HG02642 (cell line): Measurements from ENCODE around the gene TRABD.

Source experiments
- ATAC-seq: cut with Tn5 transposase; IDR thresholded peaks from one replicate; pipeline ENCODE4 v1.9.1; 2021; ENCODE audit warnings: mild to moderate bottlenecking; ENCODE audit not compliant: unreplicated experiment, poor library complexity

TRABD gene

GRCh38 chr22:50173311-50173982, 12.3 kb upstream of the TRABD start:
- ATAC-seq = no peak

- ATAC-seq = no peak
Observed at GRCh38 chr22:50173983-50174355, 11.7 kb upstream of the TRABD start.

GRCh38 chr22:50174382-50175190, 11.1 kb upstream of the TRABD start:
- ATAC-seq = no peak

GRCh38 chr22:50175191-50175461, 10.6 kb upstream of the TRABD start:
- ATAC-seq = no peak

- no peak for ATAC-seq
Observed at GRCh38 chr22:50175921-50176849, 9.5 kb upstream of the TRABD start.

GRCh38 chr22:50176850-50177536, 8.7 kb upstream of the TRABD start:
- ATAC-seq = no peak

- no peak for ATAC-seq
Observed at GRCh38 chr22:50177537-50178470, 7.9 kb upstream of the TRABD start.

GRCh38 chr22:50178471-50178864, 7.2 kb upstream of the TRABD start:
- no peak for ATAC-seq

- ATAC-seq = no peak
Observed at GRCh38 chr22:50178871-50179869, 6.5 kb upstream of the TRABD start.

DNA sequence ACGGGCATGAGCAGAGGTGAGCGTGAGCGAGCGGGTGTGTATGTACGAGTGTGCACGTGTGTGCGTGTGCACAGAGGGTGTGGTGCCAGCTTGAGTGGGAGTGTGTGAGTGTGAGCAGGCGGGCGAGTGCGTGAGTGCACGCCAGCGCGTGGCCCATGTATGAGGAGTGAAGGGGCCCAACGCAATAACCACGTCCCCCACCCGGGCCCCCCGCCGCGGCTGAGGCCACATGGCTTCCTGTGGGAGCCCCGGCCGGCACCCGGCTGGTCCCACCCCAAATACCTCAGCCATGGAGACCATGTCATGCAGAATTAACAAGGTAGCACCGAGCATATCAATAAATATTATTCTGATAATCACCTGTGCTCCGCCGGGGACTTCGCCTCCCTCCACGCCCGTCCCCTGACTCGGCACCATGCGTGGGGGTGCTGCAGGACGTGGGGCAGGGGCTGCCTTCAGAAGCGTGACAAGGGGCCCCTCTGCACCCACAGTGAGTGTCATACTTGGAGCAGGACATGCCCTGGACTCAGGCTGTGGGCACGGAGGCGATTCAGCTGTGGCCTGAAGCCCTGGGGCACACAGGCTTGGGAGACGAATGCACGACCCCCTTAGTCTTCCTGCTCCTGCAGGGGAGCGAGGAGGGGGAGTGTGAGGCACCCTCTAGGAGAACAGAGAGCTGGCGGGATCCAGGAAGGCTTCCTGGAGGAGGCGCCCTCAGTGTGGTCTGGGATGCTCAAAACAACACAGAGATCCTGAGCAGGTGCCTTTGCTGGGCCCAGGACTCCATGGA, 5.6 kb upstream of the TRABD start:
- no peak for ATAC-seq

- no peak for ATAC-seq
Observed at GRCh38 chr22:50180727-50181521, 4.8 kb upstream of the TRABD start.

GRCh38 chr22:50182176-50183081, 3.3 kb upstream of the TRABD start:
- no peak for ATAC-seq

- no peak for ATAC-seq
Observed at GRCh38 chr22:50183141-50183971, 2.4 kb upstream of the TRABD start.

DNA sequence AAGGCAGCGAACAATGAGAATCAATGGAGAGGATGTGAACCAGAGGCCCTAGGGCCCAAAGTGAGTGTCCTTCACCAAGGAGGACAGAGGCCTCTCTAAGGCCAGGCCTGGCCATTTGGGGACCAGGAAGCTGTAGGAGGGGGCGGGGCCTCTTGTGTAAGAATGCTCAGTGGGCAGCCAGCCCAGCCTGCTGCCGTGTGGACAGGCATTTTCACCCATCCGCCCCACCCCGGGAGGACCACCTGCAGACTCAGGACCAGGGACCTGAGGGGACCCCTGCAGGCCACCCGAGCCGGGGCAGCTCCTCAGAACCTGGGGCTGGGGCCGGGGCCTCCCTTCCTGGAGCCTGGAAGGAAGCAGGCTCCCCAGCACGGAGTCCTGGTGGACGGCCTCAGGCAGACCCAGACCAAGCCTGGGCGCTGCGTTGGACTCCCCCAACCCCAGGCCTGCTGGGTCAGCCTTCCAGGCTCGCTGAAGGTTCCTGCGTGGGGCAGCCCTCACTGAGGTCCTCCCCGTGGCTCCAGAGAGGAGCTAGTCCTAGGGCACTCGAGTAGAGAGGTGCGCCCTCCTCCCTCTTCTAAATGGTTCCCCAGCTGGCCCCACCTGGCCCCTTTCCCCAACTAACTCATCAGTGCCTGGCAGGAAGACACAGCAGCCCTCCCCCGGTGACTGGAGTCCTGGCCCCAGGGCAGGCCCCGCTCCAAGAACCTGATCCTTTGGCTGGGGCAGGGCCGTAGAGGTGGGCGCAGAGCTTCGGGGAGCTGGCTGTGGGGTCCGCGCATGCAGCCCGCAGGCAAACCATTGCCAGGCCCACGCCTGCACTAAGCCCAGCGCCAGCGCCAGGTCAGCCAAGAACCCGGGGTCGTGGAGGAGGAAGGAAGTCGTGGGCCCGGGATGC, 1.5 kb upstream of the TRABD start:
- ATAC-seq = no peak
